Activated T-cell treated with anti-CD3 and anti-CD28 coated beads for 4 hours (primary cell): ENCODE measurements around the gene MIGA1.
"Not testable (repeated sequence)": the region's sequence is repeated elsewhere in the genome, so short reads cannot be mapped to it uniquely, and the experiment has no call there.

Source experiments
- DNase-seq: peaks from one replicate; pipeline ENCODE4 v3.0.0-alpha.2; 2020

The MIGA1 gene, protein sequence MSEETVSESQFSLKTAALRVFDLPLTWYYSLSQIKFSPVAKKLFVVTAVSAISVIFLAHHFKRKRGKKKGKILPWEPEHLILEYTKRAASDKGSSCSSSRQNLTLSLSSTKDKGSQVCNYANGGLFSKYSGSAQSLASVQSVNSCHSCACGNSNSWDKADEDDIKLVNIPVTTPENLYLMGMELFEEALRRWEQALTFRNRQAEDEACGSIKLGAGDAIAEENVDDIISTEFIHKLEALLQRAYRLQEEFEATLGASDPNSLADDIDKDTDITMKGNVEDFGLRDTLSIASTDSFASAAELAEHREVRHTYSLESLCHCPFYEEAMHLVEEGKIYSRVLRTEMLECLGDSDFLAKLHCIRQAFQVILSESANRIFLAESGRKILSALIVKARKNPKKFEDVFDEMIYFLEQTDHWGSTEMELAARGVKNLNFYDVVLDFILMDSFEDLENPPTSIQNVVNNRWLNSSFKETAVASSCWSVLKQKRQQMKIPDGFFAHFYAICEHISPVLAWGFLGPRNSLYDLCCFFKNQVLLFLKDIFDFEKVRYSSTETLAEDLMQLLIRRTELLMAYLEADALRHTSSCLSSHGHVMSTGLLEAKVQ

DNA sequence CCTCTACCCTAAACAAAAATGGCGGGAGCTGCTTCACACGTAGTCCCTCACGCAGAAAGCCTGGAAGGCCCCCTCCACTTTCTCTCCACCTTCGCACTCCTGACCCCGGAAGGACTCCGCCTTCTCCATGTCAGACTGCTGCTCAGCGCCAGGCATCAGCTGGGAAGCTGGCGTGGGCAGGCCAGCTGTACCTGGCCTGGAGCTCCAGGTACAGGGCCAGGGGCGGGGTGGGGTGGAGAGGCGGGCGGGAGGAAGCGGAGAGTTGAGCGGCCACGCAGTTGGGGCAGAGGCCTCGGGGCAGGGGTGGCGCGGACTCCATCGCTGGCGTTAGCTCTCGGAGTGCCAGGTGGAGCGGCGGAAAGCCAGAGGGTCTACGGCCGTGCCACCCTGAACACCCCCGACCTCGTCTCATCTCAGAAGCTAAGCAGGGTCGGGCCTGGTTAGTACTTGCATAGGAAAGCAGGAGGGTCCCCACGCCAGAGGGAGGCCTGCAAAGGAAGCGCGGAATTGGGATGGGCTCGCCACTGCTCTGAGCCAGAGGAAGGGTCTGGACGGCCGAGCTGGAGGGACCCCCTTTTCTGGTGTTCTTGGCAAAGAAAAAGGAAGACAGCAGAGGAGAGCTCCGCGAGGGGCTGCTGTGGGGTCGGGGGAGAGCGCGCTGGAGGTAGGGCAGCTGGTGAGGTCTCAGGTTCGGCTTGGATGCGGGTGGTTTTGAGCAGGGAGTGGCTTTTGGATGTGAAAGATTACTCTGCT, at the start of gene MIGA1:
Gene MIGA1, plus strand, starts transcription at position 121 of the 753 bp plus-strand sequence. CDS start 3,604 bp downstream, outside the sequence.
- peak; percentile 83 for DNase-seq

DNA sequence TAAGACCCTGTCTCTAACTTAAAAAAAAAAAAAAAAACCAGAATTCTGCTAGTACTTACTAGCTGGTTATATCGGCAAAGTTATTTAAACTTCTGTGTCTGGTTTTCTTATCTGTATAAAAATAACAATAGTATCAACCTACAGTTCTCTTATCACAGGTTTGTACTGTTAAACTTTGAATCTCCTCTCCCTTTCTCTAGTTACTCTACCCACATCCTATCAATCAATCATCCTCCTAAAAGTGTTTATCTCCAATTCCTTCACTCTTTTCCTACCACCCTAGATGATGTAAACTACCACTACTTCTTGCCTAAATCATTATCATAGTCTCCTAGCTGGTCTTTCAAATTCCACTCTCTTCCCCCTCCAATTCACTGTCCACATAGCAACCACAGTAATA, 47.4 kb upstream of the MIGA1 start:
- DNase-seq, result no peak

GRCh38 chr1:77739235-77739634, 40.2 kb upstream of the MIGA1 start:
- no peak for DNase-seq

DNA sequence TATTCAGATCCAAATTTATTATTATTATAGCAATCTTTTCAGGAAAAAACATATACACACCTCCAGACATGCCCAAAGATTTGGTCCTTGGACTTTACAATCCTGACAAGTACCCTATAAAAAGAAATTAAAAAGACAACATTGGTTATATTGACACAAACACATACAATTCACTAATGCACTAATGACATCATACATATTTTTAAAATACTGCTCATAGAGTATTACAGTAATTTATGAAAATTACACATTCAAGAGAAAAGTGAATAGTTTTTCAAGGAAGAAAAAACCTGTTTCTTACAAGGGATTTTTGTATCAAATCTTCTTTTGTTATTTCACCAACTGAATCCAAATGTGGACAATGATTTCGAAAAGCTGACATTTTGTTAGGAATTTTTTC, 38.1 kb upstream of the MIGA1 start:
- DNase-seq, result no peak

GRCh38 chr1:77742011-77742555, 37.4 kb upstream of the MIGA1 start:
- DNase-seq, result no peak

- DNase-seq, result no peak
Measured at GRCh38 chr1:77744576-77744975, 34.9 kb upstream of the MIGA1 start.

DNA sequence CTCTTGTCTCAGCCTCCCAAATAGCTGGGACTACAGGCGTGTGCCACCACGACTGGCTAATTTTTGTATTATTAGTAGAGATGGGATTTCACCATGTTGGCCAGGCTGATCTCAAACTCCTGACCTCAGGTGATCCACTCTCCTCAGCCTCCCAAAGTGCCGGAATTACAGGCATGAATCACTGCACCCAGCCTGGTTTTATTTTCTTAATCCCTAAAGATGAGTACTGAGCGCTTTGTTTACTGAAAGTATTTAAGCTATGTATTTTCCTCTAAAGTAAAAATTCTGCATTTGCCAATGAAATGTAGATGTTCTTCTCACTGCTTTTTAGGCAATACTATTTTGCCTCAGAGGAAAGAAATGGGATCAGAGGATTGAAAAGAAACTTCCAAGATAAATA, 30.0 kb upstream of the MIGA1 start:
- DNase-seq, result not testable (repeated sequence)

GRCh38 chr1:77756052-77756754, 23.2 kb upstream of the MIGA1 start:
- DNase-seq, result no peak

GRCh38 chr1:77757066-77757584, 22.3 kb upstream of the MIGA1 start:
- DNase-seq, result no peak

DNA sequence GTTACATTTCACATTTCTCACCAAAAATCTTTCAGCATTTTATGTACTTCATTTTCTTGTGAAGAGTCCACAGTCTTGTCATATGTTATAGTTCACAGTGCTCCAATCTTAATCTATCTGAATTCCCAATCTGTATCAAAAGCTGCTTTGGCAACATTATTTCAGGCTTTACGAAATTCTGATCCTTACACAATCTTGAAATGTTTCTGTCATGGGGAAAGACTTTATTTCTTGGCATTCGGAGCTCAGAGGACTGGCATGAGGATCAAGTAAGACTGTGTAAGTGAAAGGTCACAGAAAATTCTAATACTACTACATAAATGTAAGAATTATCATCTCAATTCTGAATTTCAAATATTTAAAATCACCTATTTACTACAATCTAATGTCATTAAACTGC, 21.8 kb upstream of the MIGA1 start:
- no peak for DNase-seq

DNA sequence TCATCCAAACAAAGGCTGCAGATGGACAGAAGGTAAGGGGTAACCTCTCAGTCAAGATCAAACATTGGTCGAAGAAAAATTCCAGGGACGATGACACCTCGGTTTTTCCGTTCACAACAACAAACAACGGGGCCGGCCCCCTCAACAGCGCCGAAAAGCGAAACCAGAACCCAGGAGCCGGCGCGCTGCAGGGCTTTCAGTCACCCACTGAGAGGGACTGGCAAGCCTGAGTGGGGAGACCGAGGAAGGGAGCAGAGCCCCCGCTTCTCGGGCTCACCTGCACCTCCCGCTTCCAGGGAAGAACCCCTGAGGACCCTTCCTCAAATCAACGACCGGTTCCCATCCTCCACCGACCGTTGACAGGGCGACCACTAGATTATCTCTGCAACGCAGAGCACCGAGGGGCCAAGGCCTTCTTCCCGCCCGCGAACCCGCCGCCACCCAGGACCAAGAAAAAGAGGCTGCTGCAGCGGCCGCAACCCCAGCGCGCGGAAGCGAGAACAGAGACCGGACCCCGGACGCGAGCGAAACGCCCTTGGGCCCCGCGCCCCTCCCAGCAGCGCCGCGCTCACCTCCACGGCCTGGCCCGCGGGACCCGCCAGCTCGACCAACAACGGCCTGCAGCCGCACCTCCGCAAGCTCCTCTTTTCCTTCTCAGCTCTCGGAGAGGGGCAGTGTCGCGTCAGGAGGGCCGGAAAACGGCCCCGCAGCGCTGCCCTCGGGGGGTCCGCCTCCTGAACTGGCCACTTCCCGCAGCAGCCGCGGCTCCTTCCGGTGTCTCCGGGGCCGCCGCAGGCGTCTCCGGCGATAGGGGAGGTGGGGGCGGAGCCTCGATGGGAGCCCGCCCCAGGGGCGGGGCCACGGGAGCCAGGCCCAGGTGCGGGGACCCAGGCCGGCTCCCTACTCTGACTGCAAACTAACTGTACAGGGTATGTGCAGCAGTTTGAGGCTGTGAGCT, 20.1 kb upstream of the MIGA1 start, which contains the start of gene USP33:
Gene USP33, minus strand, starts transcription at position 782 of the 958 bp plus-strand sequence. CDS start 18,155 bp downstream, outside the sequence.
- DNase-seq, result peak; percentile 85

GRCh38 chr1:77762072-77762476, 17.4 kb upstream of the MIGA1 start:
- no peak for DNase-seq

DNA sequence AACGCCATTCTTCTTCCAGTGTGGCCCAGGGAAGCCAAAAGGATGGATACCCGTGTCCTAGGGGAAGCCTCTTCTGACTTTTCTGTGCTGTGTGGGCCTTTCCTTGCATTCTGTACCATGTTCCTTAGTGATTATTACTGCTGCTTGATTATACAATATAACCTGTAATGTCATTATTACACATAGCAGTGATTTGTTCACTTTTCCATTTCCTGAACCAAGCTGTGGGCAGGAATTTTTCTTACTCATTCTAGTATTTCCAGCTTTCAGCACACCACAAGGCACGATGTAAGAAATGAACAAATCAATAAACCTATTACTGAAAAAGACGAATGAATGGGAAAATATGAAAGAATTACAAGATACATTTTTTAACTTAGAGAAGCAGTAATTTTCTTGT, 11.4 kb upstream of the MIGA1 start:
- no peak for DNase-seq

GRCh38 chr1:77776007-77776700, 3.3 kb upstream of the MIGA1 start:
- DNase-seq, result no peak

- DNase-seq, result no peak
Measured at GRCh38 chr1:77781683-77782082, 2.2 kb downstream of the MIGA1 start.

GRCh38 chr1:77783141-77783540, 3.7 kb downstream of the MIGA1 start:
- DNase-seq, result no peak

- not testable (repeated sequence) for DNase-seq
Measured at GRCh38 chr1:77786093-77786741, 6.8 kb downstream of the MIGA1 start.

DNA sequence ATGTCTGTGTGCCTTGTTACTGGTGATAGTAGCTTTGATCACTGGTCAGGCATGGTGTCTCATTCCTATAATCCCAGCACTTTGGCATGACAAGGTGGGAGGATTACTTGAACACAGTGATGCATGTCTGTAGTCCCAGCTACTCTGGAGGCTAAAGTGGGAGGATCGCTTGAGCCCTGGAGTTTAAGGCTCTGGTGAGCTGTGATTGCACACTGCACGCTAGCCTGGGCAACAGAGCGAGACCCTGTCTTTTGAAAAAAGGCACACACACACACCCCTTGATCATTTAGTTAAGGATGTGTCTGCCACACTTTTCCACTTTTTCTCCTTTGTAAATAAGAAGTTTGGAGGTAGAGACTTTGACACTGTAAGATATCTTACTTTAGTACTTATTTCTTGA, 15.1 kb downstream of the MIGA1 start:
- no peak for DNase-seq

GRCh38 chr1:77796695-77797405, 17.4 kb downstream of the MIGA1 start:
- no peak for DNase-seq
